NCI-H1436 treated with DMSO at 0.1 percent for 48 hours (cell line): Measurements from ENCODE around the gene IL15.

Experiments
- DNase-seq: peaks from one replicate; lab custom pipeline; 2025; lab: John Stamatoyannopoulos, UW

Gene IL15

DNA sequence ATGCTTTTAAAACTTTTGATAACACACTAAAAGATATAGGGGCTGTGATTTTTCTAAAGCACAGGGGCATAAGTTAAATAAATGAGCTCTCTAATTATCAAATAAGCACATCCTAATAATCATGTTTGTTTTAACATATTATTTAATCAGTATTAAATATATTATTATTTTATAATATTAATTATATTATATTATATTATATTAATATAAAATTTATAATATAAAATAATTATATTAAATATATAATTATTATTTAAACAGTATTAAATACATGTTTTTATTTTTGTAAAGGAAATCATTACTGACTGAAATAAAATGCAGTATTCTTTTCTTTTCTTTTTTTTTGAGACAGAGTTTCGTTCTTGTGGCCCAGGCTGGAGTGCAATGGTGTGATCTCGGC is 136.5 kb downstream of the IL15 start:
- no peak for DNase-seq

DNA sequence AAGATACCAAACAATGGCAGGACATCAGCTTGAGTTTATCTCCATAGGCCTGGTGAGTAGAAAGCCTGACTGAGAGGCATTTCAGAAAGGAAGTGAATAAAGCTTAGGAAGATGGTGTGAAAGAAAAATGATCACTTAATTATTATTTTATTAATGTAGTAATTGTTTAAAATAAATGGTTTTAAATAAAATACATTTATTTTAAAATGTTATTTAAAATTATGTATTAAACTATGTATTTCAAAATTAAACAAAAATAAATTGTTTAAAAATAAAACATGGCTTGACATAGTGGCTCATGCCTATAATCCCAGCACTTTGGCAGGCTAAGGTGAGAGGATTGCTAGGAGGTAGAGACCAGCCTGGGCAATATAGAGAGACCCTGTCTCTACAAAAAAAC is 145.8 kb downstream of the IL15 start:
- no peak for DNase-seq
